ENCODE results near the gene DENND1A. TPM values are rescaled to one million over a fixed set of nuclear protein-coding genes. Genes with fewer than 3 reads are reported as not detected.

Gene DENND1A
- polyA plus RNA-seq, 3 donors: 18.8 to 23.1 (median 20.9) TPM

- no peak for DNase-seq (ENCODE audit: low read depth in 3 of 3, low spot score in 2 of 3)
Measured at GRCh38 chr9:123424131-123424530, 505.8 kb downstream of the DENND1A start.

DNA sequence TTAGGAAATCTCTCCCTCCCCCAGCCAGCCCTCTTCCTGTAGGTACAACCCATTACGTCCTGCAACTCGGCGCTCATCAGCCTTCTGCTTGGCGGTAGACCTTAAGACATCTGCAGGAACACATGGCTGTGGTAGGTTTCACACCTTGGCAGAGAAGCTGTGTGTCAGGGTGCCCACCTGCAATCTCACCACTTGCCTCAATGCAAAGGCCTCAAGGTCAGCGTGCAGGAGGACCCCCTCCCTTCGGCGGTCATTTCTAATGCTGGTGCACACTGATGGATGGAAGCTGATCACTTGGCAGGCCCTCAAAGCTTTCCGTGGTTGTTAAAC lies 506.6 kb downstream of the DENND1A start:
- no peak for DNase-seq (ENCODE audit: low read depth in 3 of 3, low spot score in 2 of 3)

DNA sequence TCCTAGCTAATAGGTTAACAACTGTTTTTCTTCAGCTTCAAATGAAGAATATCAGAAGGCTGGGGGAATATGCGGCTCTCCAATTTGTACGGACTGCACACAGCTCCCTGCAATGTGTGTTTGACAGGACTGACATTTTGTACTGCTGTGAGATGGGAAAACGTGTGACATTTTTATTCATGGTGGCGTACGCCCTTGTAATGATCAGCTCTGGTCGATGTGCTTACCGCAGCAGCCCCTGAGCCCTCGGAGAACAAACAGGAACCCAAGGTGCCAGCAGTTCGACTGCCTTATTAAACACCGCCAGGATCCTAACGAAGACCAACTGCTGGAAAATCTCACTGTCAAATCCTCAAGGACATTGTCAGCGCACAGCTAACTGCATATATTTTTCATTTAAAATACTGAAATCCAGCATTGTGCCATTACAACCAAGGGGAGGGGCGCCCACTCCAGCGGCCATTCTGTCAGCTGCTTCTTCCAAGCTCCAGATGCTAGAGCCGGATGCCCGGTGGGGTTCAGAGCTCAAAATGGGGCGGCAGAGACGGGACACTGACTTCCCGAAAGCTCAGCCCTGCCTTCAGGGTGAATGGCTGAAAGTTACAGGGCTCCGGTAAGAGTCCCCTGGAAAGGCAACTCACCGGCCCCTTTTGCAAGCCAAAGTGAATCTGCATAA lies 507.2 kb downstream of the DENND1A start:
- no peak for DNase-seq (ENCODE audit: low read depth in 3 of 3, low spot score in 2 of 3)

- no peak for DNase-seq (ENCODE audit: low read depth in 3 of 3, low spot score in 2 of 3)
Measured at GRCh38 chr9:123421801-123422455, 508.0 kb downstream of the DENND1A start.

GRCh38 chr9:123421186-123421585 lies 508.7 kb downstream of the DENND1A start:
- DNase-seq (ENCODE audit: low read depth in 3 of 3, low spot score in 2 of 3): no peak

DNA sequence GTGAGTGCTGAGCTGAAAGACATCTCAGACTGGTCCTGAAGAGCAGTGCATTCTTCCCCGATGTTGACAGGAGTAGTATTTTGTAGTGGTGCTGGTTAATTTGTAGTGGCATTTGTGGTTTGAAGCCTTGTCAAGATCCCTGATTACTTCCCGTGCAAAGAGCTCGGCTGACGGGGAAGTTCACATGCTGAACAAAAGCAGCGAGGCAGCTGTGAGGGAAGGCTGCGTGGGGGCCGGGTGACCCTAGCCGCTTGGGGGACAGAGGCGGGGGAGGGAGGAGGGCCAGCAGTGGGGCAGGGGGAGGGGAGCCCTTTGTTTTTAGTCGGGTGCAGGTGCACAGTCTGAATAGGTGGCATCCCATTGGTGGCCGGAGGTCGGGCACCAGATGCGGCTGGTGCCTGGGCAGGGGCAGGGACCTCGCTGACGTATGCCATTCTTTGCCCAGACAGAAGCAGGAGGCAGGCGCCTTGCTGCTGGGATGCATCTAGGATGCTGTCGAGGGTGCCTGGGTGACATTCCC lies 509.3 kb downstream of the DENND1A start:
- DNase-seq (ENCODE audit: low read depth in 3 of 3, low spot score in 2 of 3): no peak

- no peak for DNase-seq (ENCODE audit: low read depth in 3 of 3, low spot score in 2 of 3)
Measured at GRCh38 chr9:123419721-123420591, 510.0 kb downstream of the DENND1A start.

DNA sequence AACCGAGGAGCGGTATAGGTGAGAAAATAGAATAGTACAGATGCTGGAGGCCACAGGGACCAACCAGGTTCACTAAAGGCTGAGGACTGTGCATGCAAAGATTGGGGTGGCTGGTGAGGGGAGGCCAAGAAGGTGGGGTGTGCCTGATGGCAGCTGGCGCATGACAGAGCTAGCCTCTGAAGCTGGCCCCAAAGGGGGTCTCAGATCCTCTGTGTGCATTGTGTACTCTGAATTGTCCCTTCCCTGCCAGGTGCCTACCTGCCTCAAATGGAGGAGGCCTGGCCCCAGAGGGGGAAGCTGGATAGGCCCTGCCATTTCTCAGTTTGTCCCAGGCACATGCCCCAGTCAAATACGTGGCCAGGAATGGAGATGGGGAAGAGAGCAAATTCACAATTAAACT lies 510.8 kb downstream of the DENND1A start:
- no peak for DNase-seq (ENCODE audit: low read depth in 3 of 3, low spot score in 2 of 3)

- no peak for DNase-seq (ENCODE audit: low read depth in 3 of 3, low spot score in 2 of 3)
Measured at GRCh38 chr9:123418506-123418905, 511.4 kb downstream of the DENND1A start.

DNA sequence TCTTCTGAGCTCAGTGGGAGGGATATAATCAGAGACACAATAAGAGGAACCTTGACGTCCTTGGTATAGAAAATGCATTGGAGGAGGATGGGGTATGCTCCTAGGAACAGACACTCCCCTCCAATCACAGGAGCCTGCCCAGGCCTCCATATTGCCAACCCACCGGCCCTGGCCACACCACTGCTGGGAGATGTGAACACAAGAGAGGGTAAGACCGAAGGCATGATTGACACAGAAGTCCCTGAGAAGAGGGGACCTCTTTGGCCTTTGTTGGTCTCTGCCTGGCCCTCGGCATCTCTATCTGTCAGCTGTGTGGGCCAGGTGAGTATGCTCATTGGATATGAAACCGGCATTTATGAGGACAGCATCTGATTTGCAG lies 511.9 kb downstream of the DENND1A start:
- DNase-seq (ENCODE audit: low read depth in 3 of 3, low spot score in 2 of 3): no peak

DNA sequence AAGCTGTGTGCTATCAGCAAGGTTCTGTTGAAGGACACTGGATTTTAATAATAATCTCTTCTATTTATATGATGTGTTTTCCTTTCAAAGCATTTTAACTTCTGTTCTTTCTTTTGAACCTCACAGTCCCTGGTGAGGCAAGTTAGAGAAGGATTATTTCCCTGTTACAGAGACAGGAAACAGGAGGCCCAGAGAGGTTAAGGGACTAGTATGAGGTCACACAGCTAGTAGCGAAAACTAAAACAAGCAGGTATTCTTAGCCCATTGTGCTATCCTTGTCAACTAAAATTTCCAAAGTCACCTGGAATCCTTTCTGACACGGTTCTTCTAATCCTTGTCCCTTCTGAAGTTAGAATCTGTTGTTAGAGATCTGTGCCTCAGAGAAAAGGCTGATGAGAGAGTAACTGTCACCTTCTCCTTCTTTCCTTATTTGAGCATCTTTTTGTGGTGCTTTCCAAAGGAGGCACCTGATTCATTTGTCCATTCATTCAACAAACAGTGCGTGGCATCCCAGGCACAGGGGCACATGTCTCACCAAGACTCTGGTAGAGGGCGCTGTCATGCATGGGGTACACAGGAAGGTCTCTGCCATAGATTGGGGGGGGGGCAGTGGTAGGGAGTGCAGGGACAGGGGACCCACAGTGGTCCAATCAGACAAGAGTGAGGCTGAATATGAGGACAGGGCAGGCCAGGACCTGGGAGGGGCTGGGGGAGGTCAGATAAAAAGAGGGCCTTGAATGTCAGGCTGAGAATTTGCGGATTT lies 512.5 kb downstream of the DENND1A start:
- no peak for DNase-seq (ENCODE audit: low read depth in 3 of 3, low spot score in 2 of 3)

- DNase-seq (ENCODE audit: low read depth in 3 of 3, low spot score in 2 of 3): no peak
Measured at GRCh38 chr9:123416176-123416575, 513.8 kb downstream of the DENND1A start.

GRCh38 chr9:123414936-123415930 lies 514.7 kb downstream of the DENND1A start:
- DNase-seq (ENCODE audit: low read depth in 3 of 3, low spot score in 2 of 3): no peak

GRCh38 chr9:123414204-123414603 lies 515.7 kb downstream of the DENND1A start:
- DNase-seq (ENCODE audit: low read depth in 3 of 3, low spot score in 2 of 3): no peak

GRCh38 chr9:123412171-123412820 lies 517.6 kb downstream of the DENND1A start:
- no peak for DNase-seq (ENCODE audit: low read depth in 3 of 3, low spot score in 2 of 3)

GRCh38 chr9:123411636-123412035 lies 518.3 kb downstream of the DENND1A start:
- DNase-seq (ENCODE audit: low read depth in 3 of 3, low spot score in 2 of 3): no peak

DNA sequence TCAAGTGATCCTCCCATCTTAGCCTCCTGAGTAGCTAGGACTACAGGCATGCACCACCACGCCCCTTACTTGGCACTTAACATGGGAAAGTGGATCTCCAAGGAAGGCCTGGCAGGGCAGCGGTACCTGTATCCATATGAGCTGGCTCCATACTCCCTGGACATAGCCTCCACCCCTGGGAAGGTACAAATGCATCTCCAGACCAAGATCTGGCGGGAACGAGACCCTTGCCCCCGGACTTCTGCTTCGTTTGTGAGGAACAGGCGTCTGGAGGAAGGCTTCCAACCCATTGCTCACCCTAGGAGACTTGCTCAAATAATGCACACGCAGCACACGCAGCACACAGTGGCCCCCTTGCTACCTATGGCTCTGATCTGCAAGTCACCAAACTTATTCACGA lies 518.7 kb downstream of the DENND1A start:
- DNase-seq (ENCODE audit: low read depth in 3 of 3, low spot score in 2 of 3): no peak

DNA sequence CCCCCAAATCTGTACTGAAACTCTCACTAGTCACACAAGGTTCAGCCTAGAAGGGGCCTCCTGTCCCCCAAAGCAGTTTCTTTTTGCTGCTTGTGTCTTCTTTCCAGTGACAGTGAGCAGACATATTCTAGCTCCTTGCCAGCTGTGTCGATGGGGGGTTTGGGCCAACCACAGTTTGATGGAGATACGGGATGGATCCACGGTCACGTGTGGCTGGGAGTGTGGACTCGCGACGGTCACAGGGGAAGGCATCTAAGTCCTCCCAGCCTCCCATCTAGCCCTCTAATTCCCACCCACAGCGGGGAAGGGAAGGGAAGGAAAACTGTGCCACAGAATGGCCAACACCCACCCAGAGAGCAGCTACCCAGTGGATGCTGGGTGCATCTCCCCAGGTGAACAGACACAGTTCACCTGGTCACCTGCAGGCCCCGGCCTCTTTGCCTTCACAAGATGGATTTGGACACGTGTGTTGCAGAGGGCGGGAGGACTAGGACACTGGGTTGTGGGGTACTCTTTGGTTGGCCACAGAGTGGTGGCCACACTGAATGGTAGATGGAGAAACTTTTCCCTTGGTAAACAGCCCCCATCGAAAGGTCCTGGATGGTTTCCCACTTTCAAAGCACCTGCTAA lies 519.5 kb downstream of the DENND1A start:
- no peak for DNase-seq (ENCODE audit: low read depth in 3 of 3, low spot score in 2 of 3)

Data from right renal cortex interstitium (tissue), 3 donors.